Measurements from ENCODE around the gene DUSP22.

DNA sequence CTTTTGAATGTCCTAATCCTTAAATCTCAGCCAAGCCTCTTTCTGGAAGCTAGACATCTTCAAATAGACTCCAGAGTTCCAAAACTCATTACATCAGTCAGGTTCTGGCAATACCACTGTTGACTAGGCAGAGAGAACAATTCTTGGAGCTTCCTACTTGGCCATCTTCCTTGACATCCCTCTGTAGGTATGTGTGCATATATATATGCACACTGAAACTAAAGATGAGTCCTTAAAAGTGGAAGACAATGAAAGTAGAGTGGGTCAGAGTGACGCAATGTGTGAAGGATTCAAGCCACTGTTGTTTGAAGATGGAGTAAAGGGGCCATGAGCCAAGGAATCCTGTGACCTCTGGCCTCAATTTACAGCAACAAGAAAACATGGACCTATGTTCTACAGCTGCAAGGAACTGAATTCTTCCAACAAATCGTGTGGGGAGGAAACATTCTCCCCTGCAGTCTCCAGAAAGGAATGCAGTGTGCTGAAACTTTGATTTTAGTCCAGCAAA lies 18.7 kb upstream of the DUSP22 start:
- TF ChIP-seq POLR2A (IDR thresholded peaks at IDR 0.05; ENCODE audit: low read depth, low read length) (no peak), POLR2AphosphoS5 (IDR thresholded peaks at IDR 0.05; ENCODE audit: low read depth, low read length) (no peak)
